SK-N-SH (cell line): ENCODE data around the gene PRKCA. TPM values are rescaled to one million over a fixed set of nuclear protein-coding genes. Genes with fewer than 3 reads are reported as not detected.

Experiments used
- CTCF ChIA-PET: fragments of 300-600, 350-600 bp; formaldehyde crosslinking; extraction: SDS; loops from one replicate; lab custom pipeline; 2021; lab: Yijun Ruan, JAX
- POLR2A ChIA-PET: fragments of 350-600 bp; sonication (Branson Sonifier 250); formaldehyde crosslinking; extraction: SDS; loops from one replicate; lab custom pipeline; 2020; ENCODE audit warnings: antibody characterized with exemption, inconsistent platforms; lab: Yijun Ruan, JAX
- DNase-seq: peaks from one replicate; pipeline ENCODE4 v3.0.0; 2012
- H2AFZ ChIP-seq: fragments of 200-600 bp; sonication (generic); 2 replicates; pipeline ENCODE4 v1.8.1; 2016; ENCODE audit warnings: antibody characterized with exemption, mild to moderate bottlenecking, low read depth
- H3F3A ChIP-seq: fragments of 200-600 bp; sonication (generic); replicated peaks from 2 replicates; pipeline ENCODE3; 2016; ENCODE audit warnings: antibody characterized with exemption, mild to moderate bottlenecking; ENCODE audit not compliant: insufficient read depth
- H3K27ac ChIP-seq, 2 experiments: fragments of 200-500 bp in 1 of 2; fragments of 200-600 bp in 1 of 2; sonication (Bioruptor generic) in 1 of 2; sonication (generic), shearing (Covaris generic) in 1 of 2; 2 replicates each; pipeline versions ENCODE4 v1.5.1 to v1.6.1; 2014 to 2016; ENCODE audit warnings: low read depth in 2 of 2, inconsistent platforms in 1 of 2, low read length in 1 of 2, mild to moderate bottlenecking in 1 of 2, mixed read lengths in 1 of 2
- H3K27me3 ChIP-seq: fragments of 200-600 bp; sonication (generic), shearing (Covaris generic); 2 replicates; pipeline ENCODE4 v1.6.1; 2016; ENCODE audit warnings: mixed run types; ENCODE audit not compliant: insufficient read depth
- H3K36me3 ChIP-seq, 2 experiments: fragments of 200-500 bp in 1 of 2; fragments of 200-600 bp in 1 of 2; sonication (Bioruptor generic) in 1 of 2; sonication (generic) in 1 of 2; replicated peaks in 1 of 2; 2 replicates each; pipeline versions ENCODE3 to v1.5.1; 2014 to 2016; ENCODE audit warnings: low read length in 1 of 2, mild to moderate bottlenecking in 1 of 2; ENCODE audit not compliant: insufficient read depth in 2 of 2, control insufficient read depth in 1 of 2
- H3K4me1 ChIP-seq, 2 experiments: fragments of 200-500 bp in 1 of 2; fragments of 200-600 bp in 1 of 2; sonication (Bioruptor generic) in 1 of 2; sonication (generic), shearing (Covaris generic) in 1 of 2; 2 replicates each; pipeline versions ENCODE4 v1.5.1 to v1.6.1; 2014 to 2016; ENCODE audit warnings: low read depth in 1 of 2, low read length in 1 of 2, mixed run types in 1 of 2; ENCODE audit not compliant: insufficient read depth in 2 of 2, control insufficient read depth in 1 of 2
- H3K4me2 ChIP-seq: fragments of 200-600 bp; sonication (generic), shearing (Covaris generic); 2 replicates; pipeline ENCODE4 v1.6.1; 2017; ENCODE audit warnings: mixed run types
- H3K4me3 ChIP-seq, 2 experiments: fragments of 200-500 bp in 1 of 2; fragments of 200-600 bp in 1 of 2; sonication (Bioruptor generic) in 1 of 2; sonication (generic), shearing (Covaris generic) in 1 of 2; 2 replicates each; pipeline versions ENCODE4 v1.5.1 to v1.8.1; 2014 to 2016; ENCODE audit warnings: low read depth in 2 of 2, inconsistent platforms in 1 of 2, low read length in 1 of 2, mild to moderate bottlenecking in 1 of 2, mixed read lengths in 1 of 2, moderate library complexity in 1 of 2
- H3K79me2 ChIP-seq: fragments of 200-600 bp; sonication (generic); 2 replicates; pipeline ENCODE4 v1.8.1; 2017; ENCODE audit warnings: mild to moderate bottlenecking; ENCODE audit not compliant: insufficient read depth
- H3K9ac ChIP-seq: fragments of 200-600 bp; sonication (generic); 2 replicates; pipeline ENCODE4 v1.6.1; 2017; ENCODE audit warnings: mixed run types
- H3K9me2 ChIP-seq: fragments of 200-600 bp; sonication (generic); 2 replicates; pipeline ENCODE4 v1.6.1; 2017; ENCODE audit warnings: mixed run types
- H3K9me3 ChIP-seq: fragments of 200-600 bp; sonication (generic); 2 replicates; pipeline ENCODE4 v1.6.1; 2017; ENCODE audit warnings: mixed run types, mild to moderate bottlenecking, moderate library complexity
- H4K20me1 ChIP-seq: fragments of 200-600 bp; sonication (generic); 2 replicates; pipeline ENCODE4 v1.6.1; 2017; ENCODE audit warnings: mild to moderate bottlenecking, mixed run types; ENCODE audit not compliant: insufficient read depth
- CTCF ChIP-seq: fragments of 200-600 bp; sonication (generic); IDR thresholded peaks from 2 replicates; pipeline ENCODE4 v1.6.1; 2017; ENCODE audit warnings: antibody characterized with exemption, mild to moderate bottlenecking, moderate library complexity
- GABPA ChIP-seq: IDR thresholded peaks from 2 replicates; pipeline ENCODE4 v1.4.0; 2012; ENCODE audit warnings: low read depth, mild to moderate bottlenecking
- GATA2 ChIP-seq: sonication (generic); formaldehyde crosslinking; IDR thresholded peaks from 2 replicates; pipeline ENCODE4 v1.5.0; 2020; ENCODE audit warnings: mild to moderate bottlenecking, missing genetic modification reagents
- IRF3 ChIP-seq: fragments of 150-350 bp; IDR thresholded peaks from 2 replicates; pipeline ENCODE4 v1.6.1; 2016; ENCODE audit warnings: mild to moderate bottlenecking, low read depth, low read length
- SIN3A ChIP-seq: IDR thresholded peaks from 2 replicates; pipeline ENCODE4 v1.6.1; 2012; ENCODE audit warnings: low read depth, mild to moderate bottlenecking, low read length, moderate library complexity, borderline replicate concordance
- SMC3 ChIP-seq: IDR thresholded peaks from 2 replicates; pipeline ENCODE4 v1.6.1; 2012; ENCODE audit warnings: low read depth, low read length, improper control_type of control experiment
- USF2 ChIP-seq: fragments of 150-350 bp; IDR thresholded peaks from 2 replicates; pipeline ENCODE4 v1.6.1; 2017; ENCODE audit warnings: antibody characterized with exemption, low read length, low read depth, borderline replicate concordance
- WGBS: methylation state at CpG from one replicate; pipeline ENCODE4 v1.1.6; 2017; ENCODE audit warnings: low lambda C conversion rate; 5-methylcytosine and 5-hydroxymethylcytosine counted together
- polyA plus RNA-seq, 3 experiments: library from polyadenylated mRNA; depleted of rRNA; stranded (reverse); fragments of >200 nt; gene quantifications; 2 replicates each; pipeline ENCODE4 v1.2.3, GENCODE V29; 2012

The PRKCA gene
- polyA plus RNA-seq, 1 of the 3 experiments (the other 2 are of a cell fraction): 108 TPM

- POLR2A ChIA-PET: no interaction called here
Observed at GRCh38 chr17:66702106-66702936, 399.9 kb downstream of the PRKCA start.

More at GRCh38 chr17:66702106-66702936, 399.9 kb downstream of the PRKCA start:
- H3K36me3 ChIP-seq: peaks cover 44 to 82% of the 10 kb centered on the region in 2 experiments
- H3K9me3 ChIP-seq: no peaks in the 10 kb centered on the region
- no peaks in the 10 kb centered on the region for H3K27me3 ChIP-seq
- WGBS: 78% methylated on average over 1 of the region's 1 CpG
- DNase-seq: no peak
- H2AFZ ChIP-seq: no peak overlapping the region
- H3K9me2 ChIP-seq: no peaks in the 10 kb centered on the region
- no peak overlapping the region for H3K4me2 ChIP-seq
- peaks cover 27% of the 10 kb centered on the region for H3F3A ChIP-seq
- peak overlapping the region in 1 of 2 experiments; percentile 34; a peak in 1 of 4 replicates for H3K27ac ChIP-seq
- CTCF ChIA-PET: interaction anchor here (1.1 to 1.3 kb wide), 3 partner anchors 26 to 77 kb away, joined by 3 to 4 read pairs (median 3); no protein-coding TSS in a partner anchor
- no peaks in the 10 kb centered on the region for H3K79me2 ChIP-seq
- H3K9ac ChIP-seq: no peak overlapping the region
- H4K20me1 ChIP-seq: no peaks in the 10 kb centered on the region
- H3K4me3 ChIP-seq: no peak overlapping the region
- TF ChIP-seq IRF3: no peak
- TF ChIP-seq GABPA: no peak
- TF ChIP-seq GATA2 (CRISPR knock-in tag): 0 out of 2 replicates have a peak, but pooled peaks have one; percentile 19
- no peak for TF ChIP-seq SIN3A
- no peak for TF ChIP-seq CTCF
- TF ChIP-seq USF2: no peak
- no peak for TF ChIP-seq SMC3
- peaks cover 0 to 20% of the 10 kb centered on the region in 2 experiments; a peak in 2 of 4 replicates for H3K4me1 ChIP-seq
